NCI-H1436 treated with DMSO at 0.1 percent for 48 hours (cell line): ENCODE data around the gene MRPL45.

ENCODE experiments used
- DNase-seq: peaks from one replicate; lab custom pipeline; 2025; lab: John Stamatoyannopoulos, UW

The MRPL45 gene

DNA sequence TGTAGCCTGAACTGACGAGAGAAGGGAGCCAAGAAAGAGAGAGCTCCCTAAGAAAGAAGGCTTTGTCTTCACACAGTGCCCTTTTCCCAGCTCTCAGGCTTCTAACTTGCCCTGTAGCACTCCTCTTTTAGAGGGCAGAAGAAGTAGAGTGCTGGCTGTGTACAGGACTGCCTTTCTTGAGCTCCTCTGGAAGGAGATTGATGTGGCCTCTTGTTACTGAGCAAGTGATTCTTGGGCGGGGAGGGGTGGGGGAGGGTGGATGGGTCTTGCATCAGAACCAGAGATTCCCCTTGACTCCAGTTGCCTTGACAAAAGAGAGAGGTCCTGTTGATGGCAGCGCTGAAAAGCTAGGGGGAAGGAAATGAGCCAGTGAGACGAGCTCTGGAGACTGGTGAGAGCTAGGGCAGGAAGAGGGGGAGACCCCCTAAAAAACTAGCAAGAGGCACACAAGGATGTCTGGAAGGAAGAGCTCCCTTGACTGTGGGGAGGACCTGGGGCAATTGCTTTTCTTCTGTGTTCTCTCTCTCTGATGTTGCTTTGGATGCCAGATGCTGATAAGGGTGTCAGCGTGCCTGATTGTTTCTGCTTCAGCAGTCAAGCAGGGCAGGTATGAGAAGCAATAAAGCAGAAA, 28.4 kb downstream of the MRPL45 start:
- no peak for DNase-seq

DNA sequence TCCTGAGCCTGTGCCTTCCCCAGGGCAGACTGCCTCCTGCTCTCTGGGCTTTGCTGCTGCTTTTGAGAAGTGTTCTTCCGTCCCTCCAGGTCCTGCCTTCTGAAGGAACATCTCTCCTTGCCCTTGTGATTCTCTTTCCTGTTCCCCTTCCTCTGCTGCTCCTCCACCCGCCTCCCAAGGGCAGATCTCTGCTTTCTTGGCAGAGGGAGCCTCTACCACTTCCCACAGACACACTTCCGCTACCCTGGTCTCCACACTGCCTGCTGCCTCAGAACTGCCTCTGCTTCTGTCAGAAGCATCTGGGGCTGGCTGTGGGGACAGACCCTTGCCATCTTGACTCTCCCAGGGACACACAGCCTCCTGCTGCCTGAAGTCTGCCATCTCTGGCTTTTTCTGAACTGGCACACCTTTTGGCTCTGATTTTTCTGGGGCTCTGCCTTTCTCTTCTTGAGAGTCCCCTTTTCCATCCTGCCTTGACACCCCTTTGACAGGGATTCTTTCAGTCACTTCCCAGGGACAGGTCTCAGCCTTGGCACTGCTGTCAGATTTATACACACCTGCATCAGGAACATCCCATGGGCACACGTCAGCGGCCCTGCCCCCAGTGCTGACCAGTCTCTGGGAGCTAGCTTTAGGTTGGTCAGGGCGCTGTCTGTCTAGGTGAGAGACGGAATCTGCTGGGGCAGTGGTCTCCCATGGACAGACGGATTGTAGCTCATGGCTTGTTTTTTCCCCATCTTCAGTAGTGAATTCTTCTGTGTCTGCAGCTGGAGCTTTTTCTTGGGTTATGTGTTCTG, 30.2 kb downstream of the MRPL45 start:
- DNase-seq = no peak

- no peak for DNase-seq
Measured at GRCh38 chr17:38327936-38328335, 31.0 kb downstream of the MRPL45 start.

DNA sequence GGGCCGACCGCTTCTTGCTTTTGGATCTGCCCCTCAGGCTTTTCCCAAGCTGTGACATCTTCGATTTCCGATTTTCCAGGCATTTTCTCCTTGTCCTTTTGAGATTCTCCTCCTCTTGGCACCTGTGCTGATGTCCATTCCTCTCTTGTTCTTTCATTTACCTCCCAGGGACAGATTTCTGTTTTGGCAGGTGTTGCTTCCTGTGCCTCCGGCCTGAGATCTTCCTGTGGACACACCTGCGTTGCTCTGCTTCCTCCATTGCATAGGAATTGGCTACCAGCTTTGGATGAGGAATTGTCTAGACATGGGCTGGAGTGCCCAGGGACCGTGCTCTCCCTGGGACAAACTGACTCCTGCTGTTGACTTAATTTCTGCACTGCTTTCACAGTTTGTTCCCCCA, 31.7 kb downstream of the MRPL45 start:
- no peak for DNase-seq

DNA sequence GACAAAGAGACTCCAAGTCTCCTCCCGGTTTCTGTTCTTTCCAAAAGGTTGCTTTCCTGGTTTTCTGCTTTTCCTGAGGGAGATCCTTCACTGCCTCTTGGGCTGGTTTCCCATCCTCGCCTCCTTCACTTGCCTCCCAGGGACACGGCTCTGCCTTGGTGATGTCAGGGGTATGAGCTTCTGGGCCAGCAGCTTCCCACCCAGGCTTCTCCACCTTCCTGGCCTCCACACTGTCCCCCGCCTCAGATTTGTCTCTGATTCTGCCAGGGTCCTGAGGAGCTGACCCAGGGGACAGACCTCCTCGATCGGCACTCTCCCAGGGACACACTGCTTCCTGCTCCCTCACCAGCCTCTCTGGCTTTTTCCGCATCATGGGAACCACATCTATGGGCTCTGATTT, 32.3 kb downstream of the MRPL45 start:
- DNase-seq = no peak

DNA sequence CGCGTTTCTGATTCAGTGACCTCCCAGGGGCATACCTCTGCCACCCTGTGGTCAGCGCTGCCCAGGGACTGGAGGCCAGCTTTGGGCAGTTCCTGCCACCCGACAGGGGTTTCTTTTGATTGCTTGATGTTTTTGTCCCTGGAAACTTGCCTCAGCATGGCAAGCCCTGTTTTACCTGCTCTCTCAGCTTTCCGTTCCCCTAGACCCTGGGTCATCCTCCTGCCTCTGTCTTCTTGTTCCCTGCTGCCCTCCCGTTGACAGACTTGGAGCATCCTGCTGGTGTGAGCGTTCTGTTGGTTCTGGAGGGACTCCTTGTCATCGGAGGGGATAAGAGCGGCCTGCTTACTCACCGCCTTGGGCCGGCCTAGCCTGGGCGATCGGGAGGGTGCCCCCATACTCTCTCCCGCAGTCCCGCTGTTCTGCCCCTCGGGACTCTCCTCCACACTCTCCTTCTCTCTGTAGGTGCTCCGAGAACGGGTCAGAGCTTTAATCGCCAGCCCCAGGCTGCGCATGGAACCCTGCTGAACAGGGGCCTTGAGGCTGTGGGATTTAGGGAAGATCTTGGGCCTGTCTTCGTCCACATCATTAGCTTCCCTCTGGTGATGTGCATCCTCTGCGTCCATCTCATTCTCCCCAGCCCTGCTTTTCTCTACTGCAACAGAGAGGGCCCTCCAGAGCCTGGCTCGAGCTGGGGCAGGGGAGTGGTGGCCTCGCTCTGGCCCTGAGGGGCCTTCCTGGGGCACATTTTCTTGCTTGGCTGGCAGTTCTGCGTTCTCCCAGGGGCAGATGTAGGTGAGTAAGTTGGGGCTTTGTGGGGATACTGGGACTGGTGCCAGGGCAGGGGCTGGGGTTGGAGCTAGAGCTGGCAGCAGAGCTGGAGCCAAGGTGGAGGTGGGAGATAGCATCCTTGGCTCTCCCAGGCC, 33.1 kb downstream of the MRPL45 start:
- no peak for DNase-seq

DNA sequence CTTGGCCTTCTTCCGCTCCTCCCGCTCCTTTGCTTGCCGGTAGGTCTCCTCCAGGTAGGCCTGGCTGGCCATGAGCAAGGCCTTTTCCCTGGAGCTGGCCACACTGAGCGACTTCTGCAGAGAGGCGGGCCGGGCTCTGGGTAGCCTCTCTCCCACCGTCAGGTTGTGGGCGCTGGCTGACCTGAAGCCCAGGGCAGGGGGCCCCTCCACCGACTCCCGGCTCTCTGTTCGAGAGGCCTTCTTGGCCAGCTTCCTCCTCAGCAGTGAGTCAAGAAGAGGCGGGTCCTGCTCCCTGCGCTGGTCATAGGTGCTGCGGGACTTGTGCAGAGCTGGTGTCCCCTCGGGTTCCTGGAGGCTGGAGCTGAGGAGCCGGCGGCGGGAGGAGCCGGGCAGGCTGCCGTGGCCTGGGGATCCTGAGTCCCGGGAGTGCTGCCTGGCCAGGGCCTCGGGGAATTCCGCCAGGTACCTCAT, 34.0 kb downstream of the MRPL45 start:
- no peak for DNase-seq

DNA sequence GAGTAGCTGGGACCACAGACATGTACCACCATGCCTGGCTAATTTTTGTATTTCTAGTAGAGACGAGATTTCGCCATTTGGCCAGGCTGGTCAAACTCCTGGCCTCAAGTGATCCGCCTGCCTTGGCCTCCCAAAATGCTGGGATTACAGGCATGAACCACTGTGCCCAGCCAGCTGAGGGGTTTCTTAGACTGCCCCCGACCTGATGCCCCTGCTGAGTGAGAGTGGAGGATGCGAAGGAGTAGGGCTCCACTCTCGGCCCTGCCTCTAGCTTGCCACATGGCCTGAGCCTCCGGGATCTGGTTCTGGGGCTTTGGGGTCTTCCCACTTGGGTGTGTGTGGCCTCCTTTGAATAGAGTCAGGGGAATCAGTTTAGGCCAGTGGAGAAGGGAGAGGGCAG, 35.8 kb downstream of the MRPL45 start:
- DNase-seq = no peak

DNA sequence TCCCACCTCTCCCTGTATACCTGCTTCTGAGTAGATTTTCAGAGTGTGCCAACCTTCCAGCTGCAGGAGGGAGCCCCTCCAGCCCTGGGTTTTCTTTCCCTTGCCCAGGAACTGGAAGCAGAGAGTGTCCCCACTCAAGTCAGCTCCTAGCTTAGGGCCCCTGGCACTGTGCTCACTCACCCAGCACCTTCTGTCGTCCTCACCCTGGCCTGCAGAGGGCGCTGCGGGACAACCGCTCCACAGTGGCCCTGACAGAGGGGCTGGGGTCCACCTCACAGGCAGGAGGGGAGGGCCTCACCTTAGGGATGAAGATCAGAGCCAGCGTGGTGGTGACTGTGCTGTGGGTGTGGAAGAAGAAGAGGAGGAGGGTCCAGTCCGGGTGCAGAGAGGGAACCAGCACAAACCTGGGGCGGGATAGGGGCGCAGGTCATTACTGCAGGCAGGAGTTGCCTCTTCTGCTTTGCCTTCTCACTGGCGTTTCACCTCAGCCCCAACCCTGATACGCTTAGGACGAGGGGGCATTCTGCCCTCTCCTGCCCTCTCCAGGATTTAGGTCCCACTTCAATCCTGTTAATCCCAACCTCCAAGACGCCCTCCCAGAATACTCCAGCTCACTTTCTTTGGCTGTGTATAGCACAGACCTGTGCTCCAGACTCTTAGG, 36.8 kb downstream of the MRPL45 start:
- peak; percentile 34 for DNase-seq

DNA sequence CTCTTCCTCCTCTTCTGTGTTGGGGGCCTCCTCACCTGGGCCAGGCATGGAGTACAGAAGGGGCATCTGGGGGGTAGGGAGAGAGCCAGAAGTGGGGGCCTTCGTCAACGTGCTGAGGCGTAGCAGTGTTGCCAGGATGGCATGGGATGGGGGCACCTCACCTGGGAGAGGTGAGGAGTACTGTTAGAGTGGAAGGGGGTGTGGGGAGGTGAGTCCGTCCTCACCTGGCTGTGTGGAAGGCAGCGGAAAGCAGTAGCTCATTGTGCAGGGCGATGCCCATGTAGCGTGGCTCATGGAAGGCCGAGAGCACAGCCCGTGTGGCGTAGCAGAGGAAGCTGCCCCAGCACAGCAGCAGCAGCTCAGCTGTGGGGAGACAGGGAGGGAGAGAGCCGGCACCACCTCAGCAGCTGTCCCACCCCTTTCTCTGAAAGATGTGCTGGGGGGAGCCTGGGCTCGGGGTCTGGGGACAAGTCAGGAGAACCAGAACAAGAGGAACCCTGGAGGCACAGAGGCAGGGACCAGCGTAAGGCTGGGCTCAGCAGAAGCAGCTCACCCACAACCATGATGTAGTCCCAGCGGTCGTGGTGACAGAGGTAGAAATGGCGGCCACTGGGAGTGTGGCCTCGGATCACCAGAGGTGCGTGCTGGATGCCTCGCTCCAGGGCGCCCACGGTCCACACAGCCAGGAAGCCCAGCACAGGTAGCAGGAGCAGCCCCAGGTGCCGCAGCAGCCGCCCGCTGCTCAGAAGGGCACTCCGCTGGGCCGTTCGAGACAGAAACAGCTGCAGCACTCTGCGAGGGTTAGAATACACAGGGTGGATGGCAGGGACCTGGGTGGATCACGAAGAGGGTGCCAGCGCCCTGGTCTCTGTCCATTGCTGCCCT, 37.8 kb downstream of the MRPL45 start:
- DNase-seq = no peak

DNA sequence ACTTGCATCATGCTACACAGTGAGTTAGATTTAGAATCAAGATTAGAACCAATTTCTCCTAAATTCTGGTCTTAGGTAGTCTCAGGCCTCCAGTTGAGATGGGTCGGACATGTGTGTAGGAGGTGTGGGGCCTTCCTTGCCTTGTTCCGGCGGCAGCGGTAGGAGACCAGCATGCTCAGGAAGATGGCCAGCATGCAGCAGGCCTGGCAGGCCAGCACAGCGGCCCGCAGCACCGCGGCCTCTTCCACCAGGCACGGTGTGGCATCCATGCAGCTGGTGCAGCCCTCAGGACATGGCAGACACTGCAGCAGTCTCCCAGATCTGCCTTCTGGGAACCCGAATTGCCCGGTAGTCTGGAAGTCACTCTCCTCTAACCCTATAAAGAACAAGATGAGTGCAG, 39.9 kb downstream of the MRPL45 start:
- DNase-seq = no peak

DNA sequence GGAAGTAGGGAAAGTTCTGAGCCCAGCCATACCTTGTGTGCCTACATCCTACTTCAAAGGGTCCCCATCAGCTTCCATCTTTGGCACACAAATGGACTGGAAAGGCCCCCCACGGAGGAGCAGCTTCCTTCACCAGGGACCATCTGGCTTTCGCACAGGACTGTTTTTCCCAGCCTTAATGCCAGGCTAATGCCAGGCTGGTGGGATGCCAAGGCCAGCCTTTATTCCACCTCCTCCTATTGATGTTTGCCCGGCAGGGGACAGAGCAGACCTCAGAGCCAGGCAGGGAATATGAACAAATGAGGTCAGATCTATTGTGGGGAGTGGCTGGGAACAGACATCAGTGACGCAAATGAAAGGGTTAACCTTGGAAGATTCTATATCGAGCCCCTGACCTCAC, 41.1 kb downstream of the MRPL45 start:
- DNase-seq = no peak

DNA sequence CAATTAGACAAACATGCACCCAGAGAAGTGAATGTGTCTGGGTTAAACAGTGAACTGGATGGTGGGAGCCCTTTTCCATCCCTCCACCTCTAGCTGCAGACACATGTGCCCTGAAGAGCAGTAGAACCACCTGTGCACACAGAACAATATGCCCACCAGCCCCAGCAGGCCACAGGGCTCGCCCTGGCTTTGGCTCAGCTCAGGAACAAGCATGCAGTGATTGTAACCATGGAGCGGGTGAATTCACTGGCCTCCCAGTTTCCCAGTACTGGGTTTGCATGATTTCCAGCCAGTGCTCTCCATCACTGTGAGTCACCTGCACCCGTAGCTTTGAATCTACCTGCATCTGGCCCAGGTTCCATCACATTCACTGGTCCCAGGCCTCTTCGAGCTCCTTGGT, 41.6 kb downstream of the MRPL45 start:
- no peak for DNase-seq

GRCh38 chr17:38339891-38340290, 42.9 kb downstream of the MRPL45 start:
- DNase-seq = no peak

GRCh38 chr17:38341035-38341721, 44.2 kb downstream of the MRPL45 start:
- DNase-seq = no peak

GRCh38 chr17:38342886-38343607, 46.1 kb downstream of the MRPL45 start:
- no peak for DNase-seq

DNA sequence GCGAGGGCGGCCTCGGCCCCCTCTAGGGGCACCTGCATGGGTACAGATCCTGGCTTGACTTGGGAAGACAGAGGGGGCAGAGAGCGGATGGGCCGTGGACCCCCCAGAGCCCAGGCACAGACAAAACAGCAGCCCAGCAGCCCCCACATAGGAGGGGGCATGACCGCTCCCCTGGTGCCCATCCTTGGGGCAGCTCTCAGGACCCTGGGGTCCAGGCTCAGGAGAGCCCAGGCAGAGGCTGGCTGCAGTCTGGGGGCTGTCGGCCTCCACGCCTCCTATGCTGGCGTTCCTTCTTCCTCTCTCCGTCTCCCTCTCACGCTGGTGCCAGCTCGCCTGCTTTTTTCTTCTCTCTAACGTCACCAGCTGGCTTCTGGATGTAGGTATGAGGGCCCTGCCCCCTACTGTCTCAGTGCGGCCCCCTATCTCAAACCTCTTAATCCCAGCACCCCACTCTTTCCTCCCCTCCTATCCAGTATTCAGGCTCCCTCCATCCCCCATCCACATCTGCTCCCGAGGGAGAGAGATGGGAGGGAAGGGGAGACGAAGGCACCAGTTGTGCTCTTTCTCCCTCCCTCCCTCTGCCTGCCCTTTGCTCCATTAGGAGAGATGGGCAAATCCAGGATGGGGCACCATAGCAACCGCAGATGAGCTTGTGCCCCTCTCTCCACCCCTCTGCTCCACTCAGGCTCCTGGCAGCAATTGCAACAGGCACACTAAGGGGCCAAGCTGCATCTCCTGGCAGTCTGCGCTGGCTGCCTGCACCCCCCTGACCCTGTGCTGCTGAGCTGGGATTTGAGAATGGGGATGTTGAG, 46.8 kb downstream of the MRPL45 start, which contains the start of gene GPR179:
Gene GPR179, minus strand, starts transcription at position 349 of the 812 bp plus-strand sequence. Its CDS starts 167 bp downstream, at position 182.
- DNase-seq = no peak

GRCh38 chr17:38344420-38344745, 47.4 kb downstream of the MRPL45 start:
- DNase-seq = no peak

DNA sequence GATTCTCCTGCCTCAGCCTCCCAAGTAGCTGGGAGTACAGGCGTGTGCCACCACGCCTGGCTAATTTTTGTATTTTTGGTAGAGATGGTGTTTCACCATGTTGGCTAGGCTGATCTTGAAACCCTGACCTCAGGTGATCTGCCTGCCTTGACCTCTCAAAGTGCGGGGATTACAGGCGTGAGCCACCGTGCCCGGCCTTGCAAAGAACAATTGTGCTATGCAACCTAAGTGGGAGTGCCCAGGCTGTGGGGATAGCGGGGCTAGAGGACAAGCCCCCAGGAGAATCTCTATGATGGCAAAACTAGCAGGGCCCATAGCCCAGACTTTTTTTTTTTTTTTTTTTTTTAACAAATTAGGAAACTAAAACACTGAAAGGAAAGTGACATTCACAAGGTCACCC, 48.8 kb downstream of the MRPL45 start:
- DNase-seq = no peak
